ENCODE results near the gene ARF3. TPM values are rescaled to one million over a fixed set of nuclear protein-coding genes. Genes with fewer than 3 reads are reported as not detected.

Gene ARF3
- total and polyA plus RNA-seq, 8 donors: 29.5 to 96.0 (median 52.4) TPM

GRCh38 chr12:48929551-48929950 is 27.7 kb downstream of the ARF3 start:
- intact Hi-C loops (cut with DNase I): no loop called here
- WGBS, 2 donors: 90 to 96% methylated on average over 1 of the region's 1 CpG
- no peak for TF ChIP-seq CTCF (IDR thresholded peaks at IDR 0.05)
- no peaks in the 10 kb centered on the region for H3K9me3 ChIP-seq
- no peaks in the 10 kb centered on the region for H3K36me3 ChIP-seq
- peaks cover 0 to 4% (median 0%) of the 10 kb centered on the region in 3 donors for H3K4me1 ChIP-seq
- FAIRE-seq (no peak), DNase-seq (no peak), ATAC-seq (no peak)
- no peaks in the 10 kb centered on the region for H3K27me3 ChIP-seq
- no peak overlapping the region for H3K27ac ChIP-seq
- H3K4me3 ChIP-seq: no peak overlapping the region

- TF ChIP-seq CTCF (IDR thresholded peaks at IDR 0.05): no peak
- no peak for DNase-seq
- Histone ChIP-seq H3K36me3 (no peaks in the 10 kb centered on the region), H3K9me3 (no peaks in the 10 kb centered on the region), H3K4me1 (peaks cover 0 to 8% (median 0%) of the 10 kb centered on the region in 3 donors), H3K4me3 (no peak overlapping the region), H3K27ac (no peak overlapping the region), H3K27me3 (no peaks in the 10 kb centered on the region)
- intact Hi-C loops (cut with DNase I): no loop called here
- 89 to 93% methylated on average over 2 of the region's 2 CpGs for WGBS, 2 donors
- no peak for ATAC-seq
- no peak for FAIRE-seq
Measured at GRCh38 chr12:48927261-48927660, 30.0 kb downstream of the ARF3 start.

DNA sequence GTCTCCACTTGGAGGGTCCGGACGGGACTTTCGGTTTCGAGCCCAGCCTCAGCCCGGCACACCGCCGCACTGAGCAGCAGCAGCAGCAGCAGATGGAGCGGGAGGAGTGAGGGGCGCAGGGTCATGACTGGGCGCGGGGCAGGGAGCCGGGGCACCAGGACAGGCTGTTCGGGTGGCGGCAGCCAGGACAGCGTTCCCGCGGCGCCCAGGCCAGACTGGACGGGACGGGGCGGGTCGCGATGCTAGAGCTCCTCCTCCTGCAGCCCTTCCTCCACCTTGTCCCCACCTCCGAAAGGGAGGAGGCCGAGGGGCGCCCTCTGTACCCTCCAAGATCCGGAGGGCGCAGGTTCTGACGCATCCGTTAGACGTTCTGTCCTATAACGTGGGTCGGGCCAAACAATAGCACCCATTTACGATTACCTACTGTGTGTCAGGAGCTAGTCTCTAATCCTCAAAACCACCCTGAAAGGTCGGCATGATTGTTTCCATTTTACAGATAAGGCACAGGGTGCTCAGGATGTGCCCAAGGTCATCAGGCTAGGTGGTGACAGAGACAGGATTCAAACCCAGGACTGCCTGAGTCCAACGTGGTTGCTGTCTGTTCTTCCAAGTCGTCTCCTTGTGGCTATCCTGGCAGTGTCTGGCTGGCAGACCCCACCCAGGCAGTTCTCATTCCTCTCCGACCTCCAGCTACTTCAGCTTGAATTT is 31.8 kb downstream of the ARF3 start, which contains the start of gene FKBP11:
FKBP11 (minus strand) TSS at position 189 of the 708 bp plus-strand sequence; CDS start at position 125, 64 bp downstream.
- Histone ChIP-seq H3K27me3 (no peaks in the 10 kb centered on the region), H3K27ac (peak within 1 kb of the TSS; percentile 33 to 76 (median 66)), H3K9me3 (no peaks in the 10 kb centered on the region), H3K4me3 (peak within 1 kb of the TSS; percentile 79 to 98 (median 86)), H3K4me1 (peaks cover 0 to 8% (median 0%) of the 10 kb centered on the region in 3 donors), H3K36me3 (no peaks in the 10 kb centered on the region)
- ATAC-seq (peak; percentile 93 to 96 (median 94)), DNase-seq (peak; percentile 61 to 89 (median 74)), FAIRE-seq (no peak)
- TF ChIP-seq CTCF (IDR thresholded peaks at IDR 0.05): no peak
- intact Hi-C loops (cut with DNase I): no loop called here
- 3% methylated on average over 38 of the region's 38 CpGs for WGBS, 2 donors

DNA sequence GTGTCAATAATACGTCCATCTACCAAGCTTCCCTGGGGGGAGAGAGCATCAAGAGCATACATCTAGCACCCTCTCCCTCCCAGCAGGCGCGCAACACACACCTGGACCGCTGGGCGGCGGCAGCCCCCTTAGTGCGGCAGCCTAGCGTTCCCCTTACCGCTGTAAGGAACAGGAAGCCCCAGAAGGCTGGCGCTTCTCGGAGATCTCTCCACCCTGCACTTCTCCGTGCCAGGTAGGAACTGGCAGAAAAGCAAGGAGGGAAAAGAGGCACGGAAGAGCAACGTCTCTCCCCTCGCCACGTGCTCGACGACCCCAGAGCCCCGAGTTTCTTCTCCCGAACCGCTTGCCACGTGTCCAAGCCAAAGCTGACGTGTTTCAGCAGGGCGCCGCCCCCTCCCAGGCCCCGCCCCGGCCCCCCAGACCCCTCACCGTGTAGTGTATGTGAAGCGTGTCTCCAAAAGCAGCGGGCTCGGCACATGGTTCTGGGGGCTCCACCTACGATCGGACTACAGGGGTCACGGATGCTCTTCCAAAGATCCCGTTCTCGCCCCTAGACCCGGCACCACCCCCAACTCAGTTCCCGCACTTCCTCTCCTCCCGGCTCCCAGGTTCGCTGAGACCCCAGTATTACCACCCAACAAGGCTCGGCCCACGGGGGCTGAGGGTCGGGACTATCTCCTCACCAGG is 32.5 kb downstream of the ARF3 start:
- no peaks in the 10 kb centered on the region for H3K27me3 ChIP-seq
- H3K9me3 ChIP-seq: no peaks in the 10 kb centered on the region
- no peak for FAIRE-seq
- DNase-seq: peak; percentile 49 to 87 (median 66)
- H3K36me3 ChIP-seq: no peaks in the 10 kb centered on the region
- 0% methylated on average over 34 to 43 of the region's 43 CpGs for WGBS, 2 donors
- ATAC-seq: peak; percentile 77 to 91 (median 86)
- peaks cover 0 to 8% (median 0%) of the 10 kb centered on the region in 3 donors for H3K4me1 ChIP-seq
- H3K4me3 ChIP-seq: peak overlapping the region; percentile 79 to 98 (median 86)
- TF ChIP-seq CTCF (IDR thresholded peaks at IDR 0.05): peak in 3 of 4 donors; percentile 24 to 50 (median 31)
- H3K27ac ChIP-seq: peak overlapping the region; percentile 33 to 76 (median 66)
- intact Hi-C loops (cut with DNase I): no loop called here
